ENCODE data around the gene NCAPH2.

Gene NCAPH2

GRCh38 chr22:50463188-50463900 lies 44.7 kb upstream of the NCAPH2 start:
- ChIA-PET POLR2A (no interaction called here), CTCF (interaction anchor here (0.7 to 1.7 kb wide), 3 partner anchors 10 to 305 kb away, joined by 3 to 6 read pairs (median 3); no protein-coding TSS in a partner anchor)
- Histone ChIP-seq H3K4me1 (ENCODE audit: control insufficient read depth, insufficient read depth, low read length) (no peaks in the 10 kb centered on the region), H3K36me3 (ENCODE audit: control insufficient read depth in 2 of 2, insufficient read depth in 1 of 2, low read length in 2 of 2) (peaks cover 4 to 100% of the 10 kb centered on the region in 2 experiments; a peak in 2 of 3 replicates), H3K4me3 (ENCODE audit: low read depth, low read length) (no peak overlapping the region), H3K9me3 (ENCODE audit: control insufficient read depth, insufficient read depth, low read depth, low read length) (no peaks in the 10 kb centered on the region), H3K27ac (ENCODE audit: extremely low read depth, low read depth, low read length) (no peak overlapping the region)
- no peak for TF ChIP-seq MZF1 (tag by site-specific recombination; IDR thresholded peaks at IDR 0.05; ENCODE audit: borderline replicate concordance)
- TF ChIP-seq ZNF677 (tag by site-specific recombination; IDR thresholded peaks at IDR 0.05), result no peak
- no peak for TF ChIP-seq INSM2 (tag by site-specific recombination; IDR thresholded peaks at IDR 0.05)
- no peak for TF ChIP-seq BCL11A (tag by site-specific recombination; IDR thresholded peaks at IDR 0.05; ENCODE audit: low read depth)
- TF ChIP-seq ZNF140 (tag by site-specific recombination; IDR thresholded peaks at IDR 0.05), result no peak
- no peak for TF ChIP-seq ZNF146 (tag by site-specific recombination; IDR thresholded peaks at IDR 0.05)
- no peak for TF ChIP-seq OVOL3 (tag by site-specific recombination; IDR thresholded peaks at IDR 0.05)
- TF ChIP-seq PRDM2 (tag by site-specific recombination; IDR thresholded peaks at IDR 0.05; ENCODE audit: borderline replicate concordance), result no peak
- no peak for TF ChIP-seq IKZF3 (tag by site-specific recombination; IDR thresholded peaks at IDR 0.05)
- no peak for TF ChIP-seq ZIC2 (tag by site-specific recombination; IDR thresholded peaks at IDR 0.05)
- no peak for TF ChIP-seq ZNF223 (tag by site-specific recombination; IDR thresholded peaks at IDR 0.05)
- TF ChIP-seq KLF17 (tag by site-specific recombination; IDR thresholded peaks at IDR 0.05), result no peak
- TF ChIP-seq ZNF549 (tag by site-specific recombination; IDR thresholded peaks at IDR 0.05), result no peak
- TF ChIP-seq BCL11B (tag by site-specific recombination; IDR thresholded peaks at IDR 0.05; ENCODE audit: low read depth), result no peak
- TF ChIP-seq ZSCAN4 (tag by site-specific recombination; IDR thresholded peaks at IDR 0.05), result no peak
- no peak for TF ChIP-seq FEZF1 (tag by site-specific recombination; IDR thresholded peaks at IDR 0.05)
